Measurements from ENCODE around the gene TTLL9.
A peak's percentile ranks its signal among the peaks of the same experiment; 100 is the strongest.
"Not testable (repeated sequence)": the region's sequence is repeated elsewhere in the genome, so short reads cannot be mapped to it uniquely, and the experiment has no call there.

The TTLL9 gene

GRCh38 chr20:31918466-31919105 is 48.2 kb downstream of the TTLL9 start:
- Histone ChIP-seq H3K9ac (no peak overlapping the region), H3K27ac (peak overlapping the region; percentile 97), H3K27me3 (ENCODE audit: control insufficient read depth, insufficient read depth, low read length) (no peaks in the 10 kb centered on the region), H3K4me3 (ENCODE audit: low read depth, low read length) (no peak overlapping the region), H2AFZ (peak overlapping the region; percentile 52), H3K36me3 (ENCODE audit: control insufficient read depth, insufficient read depth, low read length) (no peaks in the 10 kb centered on the region), H3K4me2 (ENCODE audit: low read length) (peak overlapping the region; percentile 34), H3K79me2 (no peaks in the 10 kb centered on the region), H3K4me1 (peaks cover 54% of the 10 kb centered on the region), H3K9me3 (ENCODE audit: control insufficient read depth, low read length) (no peaks in the 10 kb centered on the region)
- TF ChIP-seq CTCF (IDR thresholded peaks at IDR 0.05) = no peak

GRCh38 chr20:31919410-31920155 is 49.1 kb downstream of the TTLL9 start:
- Histone ChIP-seq H3K27ac (peak overlapping the region; percentile 97), H3K4me3 (ENCODE audit: low read depth, low read length) (no peak overlapping the region), H2AFZ (peak overlapping the region; percentile 67), H3K9me3 (ENCODE audit: control insufficient read depth, low read length) (no peaks in the 10 kb centered on the region), H3K36me3 (ENCODE audit: control insufficient read depth, insufficient read depth, low read length) (no peaks in the 10 kb centered on the region), H3K4me2 (ENCODE audit: low read length) (no peak overlapping the region), H3K79me2 (no peaks in the 10 kb centered on the region), H3K27me3 (ENCODE audit: control insufficient read depth, insufficient read depth, low read length) (no peaks in the 10 kb centered on the region), H3K4me1 (peaks cover 57% of the 10 kb centered on the region), H3K9ac (no peak overlapping the region)
- no peak for TF ChIP-seq CTCF (IDR thresholded peaks at IDR 0.05)

- no peak overlapping the region for H3K9ac ChIP-seq
- H3K4me1 ChIP-seq = peaks cover 56% of the 10 kb centered on the region
- H2AFZ ChIP-seq = peak overlapping the region; percentile 67
- H3K27me3 ChIP-seq (ENCODE audit: control insufficient read depth, insufficient read depth, low read length) = no peaks in the 10 kb centered on the region
- H3K79me2 ChIP-seq = no peaks in the 10 kb centered on the region
- H3K9me3 ChIP-seq (ENCODE audit: control insufficient read depth, low read length) = no peaks in the 10 kb centered on the region
- no peaks in the 10 kb centered on the region for H3K36me3 ChIP-seq (ENCODE audit: control insufficient read depth, insufficient read depth, low read length)
- H3K4me2 ChIP-seq (ENCODE audit: low read length) = no peak overlapping the region
- H3K4me3 ChIP-seq (ENCODE audit: low read depth, low read length) = no peak overlapping the region
- TF ChIP-seq CTCF (IDR thresholded peaks at IDR 0.05) = no peak
- peak overlapping the region; percentile 97 for H3K27ac ChIP-seq
Measured at GRCh38 chr20:31920275-31920855, 49.9 kb downstream of the TTLL9 start.

- not testable (repeated sequence) for H3K79me2 ChIP-seq; H3K27me3 ChIP-seq (ENCODE audit: control insufficient read depth, insufficient read depth, low read length); H3K36me3 ChIP-seq (ENCODE audit: control insufficient read depth, insufficient read depth, low read length); H3K27ac ChIP-seq; H3K4me2 ChIP-seq (ENCODE audit: low read length); H3K9me3 ChIP-seq (ENCODE audit: control insufficient read depth, low read length); H2AFZ ChIP-seq; H3K9ac ChIP-seq; H3K4me3 ChIP-seq (ENCODE audit: low read depth, low read length)
- H3K4me1 ChIP-seq = peaks cover 51% of the 10 kb centered on the region
Measured at GRCh38 chr20:31921480-31921879, 51.0 kb downstream of the TTLL9 start.

- H3K9me3 ChIP-seq (ENCODE audit: control insufficient read depth, low read length) = no peaks in the 10 kb centered on the region
- no peaks in the 10 kb centered on the region for H3K27me3 ChIP-seq (ENCODE audit: control insufficient read depth, insufficient read depth, low read length)
- H2AFZ ChIP-seq = no peak overlapping the region
- H3K4me2 ChIP-seq (ENCODE audit: low read length) = no peak overlapping the region
- H3K79me2 ChIP-seq = no peaks in the 10 kb centered on the region
- peaks cover 44% of the 10 kb centered on the region for H3K4me1 ChIP-seq
- H3K27ac ChIP-seq = no peak overlapping the region
- H3K4me3 ChIP-seq (ENCODE audit: low read depth, low read length) = no peak overlapping the region
- no peak overlapping the region for H3K9ac ChIP-seq
- H3K36me3 ChIP-seq (ENCODE audit: control insufficient read depth, insufficient read depth, low read length) = no peaks in the 10 kb centered on the region
- no peak for TF ChIP-seq CTCF (IDR thresholded peaks at IDR 0.05)
Measured at GRCh38 chr20:31922181-31922580, 51.7 kb downstream of the TTLL9 start.
